HG03460 (cell line): ENCODE results near the gene GALNT16.
"Not testable (repeated sequence)": the region's sequence is repeated elsewhere in the genome, so short reads cannot be mapped to it uniquely, and the experiment has no call there.

Experiments
- ATAC-seq: cut with Tn5 transposase; IDR thresholded peaks from one replicate; pipeline ENCODE4 v1.9.1; 2021; ENCODE audit not compliant: unreplicated experiment

GALNT16 gene

DNA sequence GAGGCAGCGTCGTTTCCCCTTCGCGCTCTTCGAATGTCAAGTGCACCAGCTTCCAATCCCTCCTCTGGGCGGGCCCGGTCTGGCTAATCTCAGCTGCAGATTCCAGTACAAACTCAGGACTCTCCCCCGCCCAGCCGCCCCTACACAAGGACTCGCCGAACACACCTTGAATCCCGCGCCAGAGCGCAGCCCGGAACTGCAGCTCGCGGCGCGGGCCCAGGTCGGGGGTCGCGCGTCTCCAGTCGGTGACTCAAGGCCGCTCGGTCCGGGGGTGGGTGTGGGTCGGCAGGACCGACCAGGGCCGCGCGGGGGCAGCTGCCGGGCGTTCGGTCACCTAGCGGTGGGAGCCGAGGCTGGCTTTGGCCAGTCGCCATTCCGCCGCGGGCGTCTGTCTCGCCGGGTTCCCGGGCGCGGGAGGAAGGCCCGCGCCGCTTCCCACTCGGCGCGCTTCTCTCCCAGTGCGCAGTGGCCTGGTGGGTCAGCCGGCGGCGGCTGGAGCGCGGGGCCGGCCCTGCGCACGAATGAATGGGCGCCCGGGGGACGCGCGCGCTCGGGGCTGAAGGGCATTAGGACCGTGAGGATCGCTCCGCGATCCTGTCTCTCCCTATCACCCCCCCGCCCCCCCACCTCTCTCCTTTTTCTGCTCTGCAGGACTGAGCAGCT, at the start of gene GALNT16:
GALNT16 (plus strand) TSS at position 632 of the 663 bp plus-strand sequence. CDS start 133 bp downstream, outside the sequence.
- no peak for ATAC-seq

GRCh38 chr14:69214393-69214792, 45.6 kb upstream of the GALNT16 start:
- no peak for ATAC-seq

DNA sequence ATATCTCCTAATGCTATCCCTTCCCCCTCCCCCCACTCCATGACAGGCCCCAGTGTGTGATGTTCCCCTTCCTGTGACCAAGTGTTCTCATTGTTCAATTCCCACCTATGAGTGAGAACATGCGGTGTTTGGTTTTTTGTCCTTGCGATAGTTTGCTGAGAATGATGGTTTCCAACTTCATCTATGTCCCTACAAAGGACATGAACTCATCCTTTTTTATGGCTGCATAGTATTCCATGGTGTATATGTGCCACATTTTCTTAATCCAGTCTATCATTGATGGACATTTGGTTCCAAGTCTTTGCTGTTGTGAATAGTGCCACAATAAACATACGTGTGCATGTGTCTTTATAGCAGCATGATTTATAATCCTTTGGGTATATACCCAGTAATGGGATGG, 42.3 kb upstream of the GALNT16 start:
- not testable (repeated sequence) for ATAC-seq

GRCh38 chr14:69224946-69225345, 35.0 kb upstream of the GALNT16 start:
- ATAC-seq, result no peak

GRCh38 chr14:69226178-69226577, 33.8 kb upstream of the GALNT16 start:
- no peak for ATAC-seq

- ATAC-seq, result no peak
Observed at GRCh38 chr14:69226736-69227135, 33.2 kb upstream of the GALNT16 start.

- ATAC-seq, result no peak
Observed at GRCh38 chr14:69231486-69231885, 28.5 kb upstream of the GALNT16 start.

DNA sequence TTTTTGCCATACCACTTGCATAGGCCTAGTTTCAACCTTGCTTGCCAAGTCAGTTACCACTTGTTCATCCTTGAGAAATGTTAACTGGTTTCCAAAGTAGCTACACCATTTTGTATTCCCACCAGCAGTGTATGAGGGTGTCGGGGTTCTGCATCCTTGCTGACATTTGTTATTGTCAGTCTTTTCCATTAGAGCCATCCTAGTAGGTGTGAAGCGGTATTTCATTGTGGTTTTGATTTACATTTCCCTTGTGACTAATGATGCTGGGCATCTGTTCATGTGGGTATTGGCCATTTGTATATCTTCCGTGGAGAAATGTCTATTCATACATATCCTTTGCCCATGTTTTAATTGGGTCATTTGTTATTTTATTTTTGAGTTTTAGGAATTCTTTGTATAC, 27.6 kb upstream of the GALNT16 start:
- no peak for ATAC-seq

GRCh38 chr14:69234106-69234505, 25.9 kb upstream of the GALNT16 start:
- ATAC-seq, result no peak

- no peak for ATAC-seq
Observed at GRCh38 chr14:69235708-69236107, 24.2 kb upstream of the GALNT16 start.

GRCh38 chr14:69237142-69237541, 22.8 kb upstream of the GALNT16 start:
- ATAC-seq, result no peak

DNA sequence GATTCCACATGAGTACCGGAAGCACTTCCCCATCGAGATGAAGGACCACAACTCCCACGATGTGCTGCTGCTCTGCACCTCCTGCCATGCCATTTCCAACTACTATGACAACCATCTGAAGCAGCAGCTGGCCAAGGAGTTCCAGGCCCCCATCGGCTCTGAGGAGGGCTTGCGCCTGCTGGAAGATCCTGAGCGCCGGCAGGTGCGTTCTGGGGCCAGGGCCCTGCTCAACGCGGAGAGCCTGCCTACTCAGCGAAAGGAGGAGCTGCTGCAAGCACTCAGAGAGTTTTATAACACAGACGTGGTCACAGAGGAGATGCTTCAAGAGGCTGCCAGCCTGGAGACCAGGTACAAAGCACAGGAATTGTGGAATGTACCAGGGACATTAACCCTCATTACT, 22.4 kb upstream of the GALNT16 start:
- no peak for ATAC-seq

DNA sequence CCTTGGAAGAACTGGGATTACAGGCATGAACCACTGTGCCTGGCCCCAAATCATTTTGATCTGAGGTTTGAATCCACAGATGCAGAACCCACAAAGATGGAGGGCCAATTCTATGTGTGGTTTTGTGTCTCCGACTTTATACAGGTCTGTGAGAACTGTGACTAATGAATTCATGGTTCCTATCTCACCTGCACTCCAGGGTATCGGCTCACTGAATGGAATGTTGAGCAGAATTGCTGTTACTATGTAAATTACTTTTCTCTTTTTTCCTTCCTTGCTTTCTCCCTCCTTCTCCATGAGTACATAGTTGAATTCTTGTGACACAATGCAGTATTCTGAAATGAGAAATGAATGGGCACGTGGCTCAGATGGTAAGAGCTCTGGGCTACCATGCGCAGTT, 21.1 kb upstream of the GALNT16 start:
- ATAC-seq, result no peak

GRCh38 chr14:69240527-69241173, 19.3 kb upstream of the GALNT16 start:
- no peak for ATAC-seq

DNA sequence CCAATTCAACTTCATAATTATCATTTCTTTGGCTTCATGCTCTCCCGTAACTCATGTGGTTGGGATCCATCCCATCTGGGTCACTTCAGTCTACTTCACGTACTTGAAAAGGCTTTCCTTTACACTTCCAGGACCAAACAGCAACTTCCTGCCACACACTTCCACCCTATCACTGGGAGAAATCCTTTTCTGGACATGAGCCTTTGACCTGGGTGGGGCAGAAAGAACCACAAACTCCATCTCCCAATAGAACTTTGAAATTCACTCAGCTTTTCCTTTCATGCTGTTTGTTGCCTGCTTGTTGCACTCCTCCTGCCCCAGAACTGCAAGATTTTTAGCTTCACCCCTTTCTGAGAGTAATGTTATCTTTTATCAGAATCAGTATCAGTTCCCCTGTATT, 18.4 kb upstream of the GALNT16 start:
- no peak for ATAC-seq

DNA sequence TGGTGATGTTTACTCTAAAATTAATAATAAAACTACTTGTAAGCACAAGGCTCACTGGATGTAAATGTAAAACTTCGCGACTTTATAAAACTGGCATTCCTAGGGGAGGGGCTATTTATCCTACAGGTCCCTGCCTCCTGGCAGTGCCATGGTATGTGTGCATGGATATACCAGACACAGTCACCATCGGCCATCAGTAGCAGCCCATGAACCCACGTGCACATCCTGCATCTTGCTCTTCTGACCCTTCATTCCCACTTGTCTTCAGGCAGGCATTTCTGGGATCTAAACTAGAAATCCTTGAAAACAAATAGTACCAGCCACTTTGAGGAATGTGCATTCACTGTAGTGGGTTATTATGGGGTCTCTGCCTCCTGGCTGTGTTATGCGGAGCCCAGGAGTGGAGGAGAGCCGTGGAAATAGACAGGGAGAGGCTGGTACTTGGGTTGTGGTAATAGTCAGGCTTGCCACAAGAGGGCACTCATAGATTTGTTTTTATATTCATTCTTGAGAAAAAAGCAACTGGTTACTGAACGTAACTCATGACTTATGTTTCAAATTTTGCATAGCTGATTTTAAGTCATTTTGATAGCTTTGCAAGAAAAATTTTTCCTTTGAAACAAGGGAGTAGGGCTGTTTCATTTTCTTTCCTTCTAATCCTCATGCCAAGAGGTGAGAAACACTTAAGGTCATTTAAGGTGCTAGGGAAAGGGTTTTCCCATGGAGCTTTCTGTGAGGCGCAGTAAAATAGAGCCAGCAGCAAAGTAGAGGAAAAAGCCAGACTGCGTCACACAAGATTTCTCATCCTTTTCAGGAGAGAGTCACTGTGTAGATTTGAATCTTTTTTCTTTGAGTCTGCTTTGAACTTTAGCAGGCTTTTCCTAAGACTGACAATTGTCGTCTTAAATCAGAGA, 17.4 kb upstream of the GALNT16 start:
- no peak for ATAC-seq

DNA sequence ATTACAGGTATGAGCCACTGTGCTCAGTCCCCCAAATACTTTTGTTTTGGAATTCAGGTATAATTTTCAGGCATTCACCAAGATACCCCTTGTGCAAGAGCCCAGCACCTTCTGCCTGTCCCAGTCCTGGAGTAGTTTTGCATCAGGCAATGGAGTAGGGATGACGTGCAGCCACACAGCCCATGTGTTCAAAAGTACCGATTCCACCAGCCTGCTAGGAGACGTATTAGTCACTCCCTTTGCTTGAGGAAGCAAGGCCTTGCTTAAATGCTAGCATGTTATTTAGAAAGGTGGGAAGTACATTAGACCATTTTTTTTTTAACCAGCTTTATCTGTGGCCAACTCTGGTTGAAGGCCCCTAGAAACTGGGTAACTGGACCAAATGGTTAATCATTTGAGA, 15.0 kb upstream of the GALNT16 start:
- ATAC-seq, result no peak

DNA sequence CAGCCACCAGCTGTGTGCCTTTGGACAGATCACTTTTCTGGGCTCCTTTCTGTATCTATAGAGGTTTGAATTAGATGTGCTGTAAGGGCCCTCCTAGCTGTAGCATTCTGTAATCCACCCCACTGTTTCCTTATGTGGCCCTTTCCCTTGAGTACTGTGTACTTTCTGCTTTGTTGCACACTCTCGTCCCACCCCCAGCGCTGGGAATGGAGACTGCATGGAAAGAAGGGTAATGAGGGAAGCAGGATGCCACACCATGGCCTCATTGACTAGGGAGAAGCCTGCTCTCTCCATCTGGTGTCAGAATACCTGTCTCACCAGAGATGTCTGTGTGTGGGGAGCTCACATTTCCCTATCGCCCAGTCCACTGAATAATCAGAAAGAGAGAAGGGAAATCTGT, 13.6 kb upstream of the GALNT16 start:
- no peak for ATAC-seq

DNA sequence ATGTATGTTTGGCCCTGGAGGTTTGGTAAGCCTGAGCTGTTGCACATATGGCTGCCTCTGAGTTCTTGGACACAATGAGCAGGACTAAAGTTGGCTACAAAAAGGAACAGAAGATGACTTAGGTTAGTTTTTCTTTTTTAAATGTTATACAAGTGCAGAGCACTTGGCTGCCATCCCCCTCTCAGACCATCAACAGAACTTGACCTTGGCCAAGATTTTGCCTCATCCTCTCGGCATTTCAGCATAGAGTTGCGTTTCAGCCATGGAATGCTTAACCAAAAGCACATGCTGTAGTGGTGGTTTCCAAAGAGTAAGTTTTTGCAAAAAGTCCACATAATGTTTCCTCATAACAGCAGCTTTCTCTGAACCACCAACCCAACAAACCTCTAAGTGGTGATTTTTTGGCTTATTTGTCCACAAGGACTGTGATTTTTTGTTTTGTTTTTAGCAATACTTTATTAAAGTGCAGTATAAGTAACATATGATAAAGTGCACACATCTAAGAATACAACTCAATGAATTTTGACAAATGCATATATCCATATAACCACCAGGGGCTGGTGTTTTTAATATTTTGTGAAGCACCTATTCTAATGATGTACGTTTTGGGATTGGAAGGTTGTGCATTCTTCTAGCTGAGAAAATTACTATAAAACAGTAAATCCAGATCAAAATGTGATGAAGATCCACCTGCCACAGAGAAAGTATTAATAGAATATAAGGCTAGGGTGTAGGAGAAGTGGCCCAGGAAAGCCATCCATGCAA, 12.1 kb upstream of the GALNT16 start:
- no peak for ATAC-seq

GRCh38 chr14:69249603-69250002, 10.4 kb upstream of the GALNT16 start:
- no peak for ATAC-seq

GRCh38 chr14:69252851-69253250, 7.1 kb upstream of the GALNT16 start:
- no peak for ATAC-seq
